Measurements from ENCODE around the gene RPS6KA3. TPM values are rescaled to one million over a fixed set of nuclear protein-coding genes. Genes with fewer than 3 reads are reported as not detected.
A peak's percentile ranks its signal among the peaks of the same experiment; 100 is the strongest.
"Not testable (repeated sequence)": the region's sequence is repeated elsewhere in the genome, so short reads cannot be mapped to it uniquely, and the experiment has no call there.

RPS6KA3 gene
- total and polyA plus RNA-seq, 2 of the 8 experiments (the other 6 are each of a cell fraction or from before 2014, with no cell fraction given) = 7.1 to 13.0 TPM

GRCh38 chrX:20128670-20129069, 138.0 kb downstream of the RPS6KA3 start (continued):
- TF ChIP-seq GABPA (IDR thresholded peaks at IDR 0.05; ENCODE audit: borderline replicate concordance, insufficient read depth, low read length) (no peak), SRF (IDR thresholded peaks at IDR 0.05; ENCODE audit: low read depth, low read length) (no peak), RBBP5 (IDR thresholded peaks at IDR 0.05; ENCODE audit: borderline replicate concordance, low read depth, low read length) (no peak), RNF2 (IDR thresholded peaks at IDR 0.05; ENCODE audit: borderline replicate concordance, low read depth, low read length, missing control alignments, poor library complexity, severe bottlenecking) (no peak), POLR2A (IDR thresholded peaks at IDR 0.05; ENCODE audit: control extremely low read depth in 1 of 2, low read depth in 2 of 2, low read length in 2 of 2) (no peak), SP2 (IDR thresholded peaks at IDR 0.05; ENCODE audit: low read length) (no peak), PHF8 (conservative IDR thresholded peaks at IDR 0.05; ENCODE audit: low read depth, low read length) (no peak)

GRCh38 chrX:20127440-20127839, 139.3 kb downstream of the RPS6KA3 start:
- H2BK5ac ChIP-seq (ENCODE audit: low read depth, low read length) = not testable (repeated sequence)

More at GRCh38 chrX:20127440-20127839, 139.3 kb downstream of the RPS6KA3 start:
- CTCF ChIA-PET (ENCODE audit: partially characterized antibody); H3K27me3 ChIP-seq (replicated peaks in 1 of 4; ENCODE audit: control insufficient read depth in 3 of 4, extremely low read depth in 1 of 4, insufficient read depth in 3 of 4, low read length in 3 of 4); H4K5ac ChIP-seq (ENCODE audit: insufficient read length, low read depth, low read length); H3K4me1 ChIP-seq (replicated peaks in 1 of 4; ENCODE audit: control insufficient read depth in 3 of 4, insufficient read depth in 4 of 4, low read length in 3 of 4); H3K23me2 ChIP-seq (ENCODE audit: low read depth, low read length); H2BK15ac ChIP-seq (ENCODE audit: low read length); H2BK12ac ChIP-seq (ENCODE audit: low read depth, low read length); H3K23ac ChIP-seq (ENCODE audit: insufficient read length); H3K56ac ChIP-seq (replicated peaks; ENCODE audit: insufficient read length, low read depth, low read length); H3K79me2 ChIP-seq (ENCODE audit: control insufficient read depth in 1 of 2, insufficient read depth in 2 of 2, low read length in 2 of 2); H4K8ac ChIP-seq (ENCODE audit: extremely low read depth, insufficient read depth, low read length); H2AFZ ChIP-seq (ENCODE audit: low read length); H2AK5ac ChIP-seq (ENCODE audit: low read depth, low read length); H2BK120ac ChIP-seq (replicated peaks; ENCODE audit: low read depth, low read length); POLR2A ChIA-PET (ENCODE audit: partially characterized antibody); H3K9ac ChIP-seq (replicated peaks in 1 of 4; ENCODE audit: extremely low read depth in 1 of 4, low read depth in 3 of 4, low read length in 3 of 4); H4K91ac ChIP-seq (replicated peaks; ENCODE audit: insufficient read length, low read length); H2BK20ac ChIP-seq (ENCODE audit: low read length); DNase-seq (ENCODE audit: low read depth in 1 of 2, low spot score in 2 of 2); H3K79me1 ChIP-seq (ENCODE audit: low read depth, low read length); H3K27ac ChIP-seq (ENCODE audit: low read depth, low read length); H3K4me3 ChIP-seq (ENCODE audit: extremely low read depth in 1 of 4, insufficient read depth in 2 of 4, low read depth in 3 of 4, low read length in 4 of 4); H3K4ac ChIP-seq (replicated peaks; ENCODE audit: insufficient read length, low read depth, low read length); H4K20me1 ChIP-seq (replicated peaks in 1 of 2; ENCODE audit: control insufficient read depth in 1 of 2, insufficient read depth in 2 of 2, low read length in 2 of 2); H3K9me3 ChIP-seq (ENCODE audit: insufficient read depth in 2 of 2, low read depth in 1 of 2, low read length in 1 of 2); H3K18ac ChIP-seq (ENCODE audit: extremely low read depth, low read length); H3K14ac ChIP-seq (ENCODE audit: insufficient read length); H3K4me2 ChIP-seq (ENCODE audit: insufficient read depth in 1 of 2, low read depth in 2 of 2, low read length in 2 of 2): not testable (repeated sequence)
- FAIRE-seq = peak; percentile 99
- H3K36me3 ChIP-seq (ENCODE audit: control insufficient read depth in 2 of 4, insufficient read depth in 4 of 4, low read length in 3 of 4) = peaks cover 0 to 42% (median 10%) of the 10 kb centered on the region in 4 experiments; a peak in 3 of 8 replicates
- WGBS, 2 experiments (ENCODE audit: extremely low coverage in 1 of 2, insufficient coverage in 1 of 2, insufficient read length in 1 of 2, insufficient replicate concordance in 2 of 2, low coverage in 1 of 2, low lambda C conversion rate in 2 of 2, missing lambda C conversion rate in 1 of 2) = 56% methylated on average over 3 of the region's 3 CpGs; no CpG with 5 or more reads in 1 of the 2 experiments
